ENCODE data around the gene MYCBP. TPM values are rescaled to one million over a fixed set of nuclear protein-coding genes. Genes with fewer than 3 reads are reported as not detected.

The MYCBP gene
- total RNA-seq, 6 experiments from 2014 or later: 6.0 to 14.4 (median 8.3) TPM

DNA sequence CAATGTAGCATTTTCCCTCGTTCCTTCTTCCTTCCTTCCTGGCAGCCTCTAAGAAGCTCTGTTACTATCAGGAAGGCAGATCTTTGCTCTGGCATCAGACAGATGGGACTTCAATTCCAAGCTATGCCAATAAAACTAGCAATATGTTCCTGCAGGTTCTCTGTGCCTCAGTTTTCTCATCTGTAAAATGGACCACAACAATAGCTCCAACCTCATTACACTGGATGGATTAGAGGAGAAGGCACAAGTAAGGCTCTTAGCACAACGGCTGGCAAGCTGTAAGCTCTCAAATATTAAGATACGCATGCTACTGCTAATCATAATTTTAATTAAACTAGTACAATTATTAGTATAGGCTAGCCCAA, 40.8 kb downstream of the MYCBP start:
- intact Hi-C loops (cut with DNase I): no loop called here
- WGBS (ENCODE audit: insufficient coverage, low coverage, low lambda C conversion rate, missing lambda C conversion rate): 66% methylated on average over 3 of the region's 3 CpGs
- ATAC-seq (no peak), DNase-seq (no peak)
- no peak overlapping the region for H3K27ac ChIP-seq
- H3K36me3 ChIP-seq: no peaks in the 10 kb centered on the region
- H3K4me1 ChIP-seq: no peaks in the 10 kb centered on the region
- no peaks in the 10 kb centered on the region for H3K27me3 ChIP-seq
- TF ChIP-seq, protein P1, sequence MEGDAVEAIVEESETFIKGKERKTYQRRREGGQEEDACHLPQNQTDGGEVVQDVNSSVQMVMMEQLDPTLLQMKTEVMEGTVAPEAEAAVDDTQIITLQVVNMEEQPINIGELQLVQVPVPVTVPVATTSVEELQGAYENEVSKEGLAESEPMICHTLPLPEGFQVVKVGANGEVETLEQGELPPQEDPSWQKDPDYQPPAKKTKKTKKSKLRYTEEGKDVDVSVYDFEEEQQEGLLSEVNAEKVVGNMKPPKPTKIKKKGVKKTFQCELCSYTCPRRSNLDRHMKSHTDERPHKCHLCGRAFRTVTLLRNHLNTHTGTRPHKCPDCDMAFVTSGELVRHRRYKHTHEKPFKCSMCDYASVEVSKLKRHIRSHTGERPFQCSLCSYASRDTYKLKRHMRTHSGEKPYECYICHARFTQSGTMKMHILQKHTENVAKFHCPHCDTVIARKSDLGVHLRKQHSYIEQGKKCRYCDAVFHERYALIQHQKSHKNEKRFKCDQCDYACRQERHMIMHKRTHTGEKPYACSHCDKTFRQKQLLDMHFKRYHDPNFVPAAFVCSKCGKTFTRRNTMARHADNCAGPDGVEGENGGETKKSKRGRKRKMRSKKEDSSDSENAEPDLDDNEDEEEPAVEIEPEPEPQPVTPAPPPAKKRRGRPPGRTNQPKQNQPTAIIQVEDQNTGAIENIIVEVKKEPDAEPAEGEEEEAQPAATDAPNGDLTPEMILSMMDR (IDR thresholded peaks at IDR 0.05): no peak
- TF ChIP-seq POLR2A (IDR thresholded peaks at IDR 0.05): no peak
- H3K9me3 ChIP-seq: no peaks in the 10 kb centered on the region
- no peak overlapping the region for H3K4me3 ChIP-seq

DNA sequence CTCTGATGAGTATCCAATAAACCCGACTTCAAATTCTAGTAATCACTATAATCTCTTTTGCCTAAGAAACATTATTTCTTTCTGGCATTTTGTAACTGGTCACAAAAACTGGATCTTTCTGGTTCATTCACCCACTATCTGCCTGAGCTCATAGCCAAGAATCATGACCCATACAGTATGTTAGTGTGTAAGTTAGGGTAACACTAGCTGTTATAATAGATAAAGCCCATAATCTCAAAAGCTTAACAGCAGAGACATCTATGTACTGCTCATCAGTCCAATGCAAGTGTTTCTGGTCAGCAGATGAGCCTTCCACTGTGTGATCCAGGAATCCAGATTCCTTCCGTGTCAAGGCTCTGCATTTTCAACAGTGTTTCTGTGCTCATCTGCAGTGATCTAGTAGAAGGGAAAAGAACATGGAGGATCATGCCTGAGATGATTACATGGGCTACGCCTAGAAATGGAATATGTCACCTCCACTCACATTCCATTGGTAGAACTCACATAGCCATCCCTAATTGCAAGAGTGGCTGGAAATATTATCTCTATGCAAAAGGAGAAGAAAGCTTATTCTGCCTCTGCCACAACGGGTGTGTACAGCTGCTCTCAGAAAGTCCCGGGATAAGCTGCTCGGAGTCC, 41.3 kb downstream of the MYCBP start:
- DNase-seq (no peak), ATAC-seq (no peak)
- intact Hi-C loops (cut with DNase I): no loop called here
- Histone ChIP-seq H3K27me3 (no peaks in the 10 kb centered on the region), H3K4me3 (no peak overlapping the region), H3K9me3 (no peaks in the 10 kb centered on the region), H3K36me3 (no peaks in the 10 kb centered on the region), H3K4me1 (no peaks in the 10 kb centered on the region), H3K27ac (no peak overlapping the region)
- TF ChIP-seq, protein P1 (IDR thresholded peaks at IDR 0.05): no peak
- no peak for TF ChIP-seq POLR2A (IDR thresholded peaks at IDR 0.05)
- 61% methylated on average over 6 of the region's 6 CpGs for WGBS (ENCODE audit: insufficient coverage, low coverage, low lambda C conversion rate, missing lambda C conversion rate)

GRCh38 chr1:38829368-38829767, 43.8 kb downstream of the MYCBP start:
- no peak for DNase-seq
- Histone ChIP-seq H3K27me3 (no peaks in the 10 kb centered on the region), H3K36me3 (no peaks in the 10 kb centered on the region), H3K4me1 (no peaks in the 10 kb centered on the region), H3K4me3 (no peak overlapping the region), H3K27ac (no peak overlapping the region), H3K9me3 (no peaks in the 10 kb centered on the region)
- intact Hi-C loops (cut with DNase I): loop anchor here in 1 of 2 donors (10.0 kb wide), 1 partner anchor 795 kb away; no protein-coding TSS in a partner anchor
- no peak for ATAC-seq
- 44% methylated on average over 1 of the region's 1 CpG for WGBS (ENCODE audit: insufficient coverage, low coverage, low lambda C conversion rate, missing lambda C conversion rate)
- no peak for TF ChIP-seq POLR2A (IDR thresholded peaks at IDR 0.05)
- TF ChIP-seq, protein P1 (IDR thresholded peaks at IDR 0.05): no peak

DNA sequence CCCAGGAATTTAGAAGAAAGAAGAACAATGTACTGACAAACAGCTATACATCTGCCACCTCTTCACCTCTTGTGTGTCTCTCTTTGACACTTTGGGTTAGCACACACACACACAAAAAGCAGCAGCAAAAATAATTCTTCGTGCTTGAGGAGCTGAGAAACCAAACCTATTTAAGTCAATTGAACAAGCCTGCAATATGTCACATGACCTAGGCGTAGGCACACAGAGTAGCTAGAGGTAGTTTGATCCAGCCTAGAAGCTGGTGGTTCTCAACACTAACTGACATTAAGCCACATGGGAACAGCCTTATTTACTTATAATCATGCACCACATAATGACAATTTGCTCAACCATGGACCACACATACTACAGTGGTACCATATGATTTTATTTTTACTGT, 45.8 kb downstream of the MYCBP start:
- H3K36me3 ChIP-seq: no peaks in the 10 kb centered on the region
- no peaks in the 10 kb centered on the region for H3K27me3 ChIP-seq
- no peak for DNase-seq
- no peaks in the 10 kb centered on the region for H3K9me3 ChIP-seq
- no peak for ATAC-seq
- H3K27ac ChIP-seq: no peak overlapping the region
- TF ChIP-seq POLR2A (IDR thresholded peaks at IDR 0.05): no peak
- TF ChIP-seq, protein P1 (IDR thresholded peaks at IDR 0.05): no peak
- intact Hi-C loops (cut with DNase I): loop anchor here in 1 of 2 donors (10.0 kb wide), 1 partner anchor 793 kb away; no protein-coding TSS in a partner anchor
- WGBS (ENCODE audit: insufficient coverage, low coverage, low lambda C conversion rate, missing lambda C conversion rate): 54% methylated on average over 2 of the region's 2 CpGs
- no peak overlapping the region for H3K4me3 ChIP-seq
- H3K4me1 ChIP-seq: no peaks in the 10 kb centered on the region

Data from right lobe of liver (tissue), 6 donors.